ENCODE measurements around the gene CAVIN4. TPM values are rescaled to one million over a fixed set of nuclear protein-coding genes. Genes with fewer than 3 reads are reported as not detected.

Gene CAVIN4
- total RNA-seq, 1 experiment from 2014 or later, result 7.1 TPM

DNA sequence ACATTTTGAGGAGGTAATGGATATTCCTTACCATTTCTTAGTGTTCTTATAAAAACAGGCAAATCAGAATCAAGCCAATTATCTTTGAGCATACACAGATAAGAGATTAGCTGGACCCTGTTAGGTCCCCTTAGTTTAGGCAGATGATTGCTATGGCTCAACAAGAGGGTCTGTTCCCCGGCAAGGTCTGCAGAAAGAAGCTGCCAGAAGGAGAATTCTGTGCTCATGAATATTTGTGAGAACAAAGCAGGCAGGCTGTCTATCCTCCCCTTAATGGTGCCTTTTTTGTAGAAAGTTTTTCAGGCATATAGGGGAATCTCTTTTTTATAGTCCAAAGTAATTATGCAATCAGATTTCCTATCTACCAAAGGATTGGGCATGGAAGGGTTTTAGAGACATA is 27.5 kb downstream of the CAVIN4 start:
- ChIA-PET POLR2A (no interaction called here), CTCF (interaction anchor here (1.0 kb wide), 1 partner anchor 36 kb away, joined by 3 read pairs; no protein-coding TSS in a partner anchor)
- Mint-ChIP-seq H3K4me1 (peaks cover 22% of the 10 kb centered on the region), H3K27ac (no peak overlapping the region), H3K27me3 (ENCODE audit: low read depth) (no peaks in the 10 kb centered on the region), H3K4me3 (no peak overlapping the region), H3K9me3 (no peaks in the 10 kb centered on the region), H3K36me3 (no peaks in the 10 kb centered on the region)
- TF ChIP-seq SOX15 (CRISPR knock-in tag; IDR thresholded peaks at IDR 0.05) (no peak), TCF7 (CRISPR knock-in tag; IDR thresholded peaks at IDR 0.05; ENCODE audit: low read depth) (no peak), SP1 (CRISPR knock-in tag; conservative IDR thresholded peaks at IDR 0.05) (no peak), FOXK1 (CRISPR knock-in tag; IDR thresholded peaks at IDR 0.05) (no peak), ELF4 (CRISPR knock-in tag; IDR thresholded peaks at IDR 0.05; ENCODE audit: low read depth) (no peak), TEAD1 (CRISPR knock-in tag; IDR thresholded peaks at IDR 0.05) (no peak), ZNF121 (CRISPR knock-in tag; IDR thresholded peaks at IDR 0.05) (no peak), ETV6 (CRISPR knock-in tag; IDR thresholded peaks at IDR 0.05) (no peak)
- TF ChIP-seq, protein P1, sequence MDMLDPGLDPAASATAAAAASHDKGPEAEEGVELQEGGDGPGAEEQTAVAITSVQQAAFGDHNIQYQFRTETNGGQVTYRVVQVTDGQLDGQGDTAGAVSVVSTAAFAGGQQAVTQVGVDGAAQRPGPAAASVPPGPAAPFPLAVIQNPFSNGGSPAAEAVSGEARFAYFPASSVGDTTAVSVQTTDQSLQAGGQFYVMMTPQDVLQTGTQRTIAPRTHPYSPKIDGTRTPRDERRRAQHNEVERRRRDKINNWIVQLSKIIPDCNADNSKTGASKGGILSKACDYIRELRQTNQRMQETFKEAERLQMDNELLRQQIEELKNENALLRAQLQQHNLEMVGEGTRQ (CRISPR knock-in tag; IDR thresholded peaks at IDR 0.05), result no peak
- TF ChIP-seq, protein P2, sequence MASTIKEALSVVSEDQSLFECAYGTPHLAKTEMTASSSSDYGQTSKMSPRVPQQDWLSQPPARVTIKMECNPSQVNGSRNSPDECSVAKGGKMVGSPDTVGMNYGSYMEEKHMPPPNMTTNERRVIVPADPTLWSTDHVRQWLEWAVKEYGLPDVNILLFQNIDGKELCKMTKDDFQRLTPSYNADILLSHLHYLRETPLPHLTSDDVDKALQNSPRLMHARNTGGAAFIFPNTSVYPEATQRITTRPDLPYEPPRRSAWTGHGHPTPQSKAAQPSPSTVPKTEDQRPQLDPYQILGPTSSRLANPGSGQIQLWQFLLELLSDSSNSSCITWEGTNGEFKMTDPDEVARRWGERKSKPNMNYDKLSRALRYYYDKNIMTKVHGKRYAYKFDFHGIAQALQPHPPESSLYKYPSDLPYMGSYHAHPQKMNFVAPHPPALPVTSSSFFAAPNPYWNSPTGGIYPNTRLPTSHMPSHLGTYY (CRISPR knock-in tag; IDR thresholded peaks at IDR 0.05), result no peak
- TF ChIP-seq, protein P3, sequence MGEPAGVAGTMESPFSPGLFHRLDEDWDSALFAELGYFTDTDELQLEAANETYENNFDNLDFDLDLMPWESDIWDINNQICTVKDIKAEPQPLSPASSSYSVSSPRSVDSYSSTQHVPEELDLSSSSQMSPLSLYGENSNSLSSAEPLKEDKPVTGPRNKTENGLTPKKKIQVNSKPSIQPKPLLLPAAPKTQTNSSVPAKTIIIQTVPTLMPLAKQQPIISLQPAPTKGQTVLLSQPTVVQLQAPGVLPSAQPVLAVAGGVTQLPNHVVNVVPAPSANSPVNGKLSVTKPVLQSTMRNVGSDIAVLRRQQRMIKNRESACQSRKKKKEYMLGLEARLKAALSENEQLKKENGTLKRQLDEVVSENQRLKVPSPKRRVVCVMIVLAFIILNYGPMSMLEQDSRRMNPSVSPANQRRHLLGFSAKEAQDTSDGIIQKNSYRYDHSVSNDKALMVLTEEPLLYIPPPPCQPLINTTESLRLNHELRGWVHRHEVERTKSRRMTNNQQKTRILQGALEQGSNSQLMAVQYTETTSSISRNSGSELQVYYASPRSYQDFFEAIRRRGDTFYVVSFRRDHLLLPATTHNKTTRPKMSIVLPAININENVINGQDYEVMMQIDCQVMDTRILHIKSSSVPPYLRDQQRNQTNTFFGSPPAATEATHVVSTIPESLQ (CRISPR knock-in tag; IDR thresholded peaks at IDR 0.05), result no peak
- TF ChIP-seq, protein P4, sequence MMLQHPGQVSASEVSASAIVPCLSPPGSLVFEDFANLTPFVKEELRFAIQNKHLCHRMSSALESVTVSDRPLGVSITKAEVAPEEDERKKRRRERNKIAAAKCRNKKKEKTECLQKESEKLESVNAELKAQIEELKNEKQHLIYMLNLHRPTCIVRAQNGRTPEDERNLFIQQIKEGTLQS (CRISPR knock-in tag; conservative IDR thresholded peaks at IDR 0.05), result no peak
- ATAC-seq, result no peak
- DNase-seq (ENCODE audit: low spot score), result no peak

DNA sequence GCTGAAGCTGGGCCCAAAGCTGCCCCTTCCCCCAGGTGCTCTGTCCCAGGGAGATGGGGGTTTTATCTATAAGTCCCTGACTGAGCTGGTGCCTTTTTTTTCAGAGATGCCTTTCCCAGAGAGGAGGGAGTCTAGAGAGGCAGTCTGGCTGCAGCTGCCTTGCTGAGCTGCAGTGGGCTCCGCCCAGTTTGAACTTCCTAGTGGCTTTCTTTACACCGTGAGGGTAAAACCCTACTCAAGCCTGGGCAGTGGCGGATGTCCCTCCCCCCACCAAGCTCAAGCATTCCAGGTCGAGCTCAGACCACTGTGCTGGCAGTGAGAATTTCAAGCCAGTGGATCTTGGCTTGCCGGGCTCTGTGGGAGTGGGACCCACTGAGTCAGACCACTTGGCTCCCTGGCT is 41.3 kb downstream of the CAVIN4 start:
- DNase-seq (ENCODE audit: low spot score) (no peak), ATAC-seq (no peak)
- ChIA-PET POLR2A (no interaction called here), CTCF (interaction anchor here (0.8 to 1.5 kb wide), 3 partner anchors 17 to 692 kb away, joined by 3 to 12 read pairs (median 3); no protein-coding TSS in a partner anchor)
- Mint-ChIP-seq H3K4me3 (no peak overlapping the region), H3K36me3 (peaks cover 17% of the 10 kb centered on the region), H3K27me3 (ENCODE audit: low read depth) (no peaks in the 10 kb centered on the region), H3K4me1 (no peaks in the 10 kb centered on the region), H3K27ac (no peak overlapping the region), H3K9me3 (peaks cover 29% of the 10 kb centered on the region)
- TF ChIP-seq OVOL2 (CRISPR knock-in tag; IDR thresholded peaks at IDR 0.05; ENCODE audit: borderline replicate concordance) (no peak), FOXP1 (CRISPR knock-in tag; IDR thresholded peaks at IDR 0.05; ENCODE audit: borderline replicate concordance) (no peak), TP53 (CRISPR knock-in tag; IDR thresholded peaks at IDR 0.05) (no peak)
- TF ChIP-seq, protein P5, sequence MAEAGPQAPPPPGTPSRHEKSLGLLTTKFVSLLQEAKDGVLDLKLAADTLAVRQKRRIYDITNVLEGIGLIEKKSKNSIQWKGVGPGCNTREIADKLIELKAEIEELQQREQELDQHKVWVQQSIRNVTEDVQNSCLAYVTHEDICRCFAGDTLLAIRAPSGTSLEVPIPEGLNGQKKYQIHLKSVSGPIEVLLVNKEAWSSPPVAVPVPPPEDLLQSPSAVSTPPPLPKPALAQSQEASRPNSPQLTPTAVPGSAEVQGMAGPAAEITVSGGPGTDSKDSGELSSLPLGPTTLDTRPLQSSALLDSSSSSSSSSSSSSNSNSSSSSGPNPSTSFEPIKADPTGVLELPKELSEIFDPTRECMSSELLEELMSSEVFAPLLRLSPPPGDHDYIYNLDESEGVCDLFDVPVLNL (CRISPR knock-in tag; IDR thresholded peaks at IDR 0.05; ENCODE audit: borderline replicate concordance, low read depth), result no peak
- TF ChIP-seq, protein P3 (CRISPR knock-in tag; IDR thresholded peaks at IDR 0.05), result no peak
- TF ChIP-seq, protein P4 (CRISPR knock-in tag; conservative IDR thresholded peaks at IDR 0.05), result no peak
- TF ChIP-seq, protein P6, sequence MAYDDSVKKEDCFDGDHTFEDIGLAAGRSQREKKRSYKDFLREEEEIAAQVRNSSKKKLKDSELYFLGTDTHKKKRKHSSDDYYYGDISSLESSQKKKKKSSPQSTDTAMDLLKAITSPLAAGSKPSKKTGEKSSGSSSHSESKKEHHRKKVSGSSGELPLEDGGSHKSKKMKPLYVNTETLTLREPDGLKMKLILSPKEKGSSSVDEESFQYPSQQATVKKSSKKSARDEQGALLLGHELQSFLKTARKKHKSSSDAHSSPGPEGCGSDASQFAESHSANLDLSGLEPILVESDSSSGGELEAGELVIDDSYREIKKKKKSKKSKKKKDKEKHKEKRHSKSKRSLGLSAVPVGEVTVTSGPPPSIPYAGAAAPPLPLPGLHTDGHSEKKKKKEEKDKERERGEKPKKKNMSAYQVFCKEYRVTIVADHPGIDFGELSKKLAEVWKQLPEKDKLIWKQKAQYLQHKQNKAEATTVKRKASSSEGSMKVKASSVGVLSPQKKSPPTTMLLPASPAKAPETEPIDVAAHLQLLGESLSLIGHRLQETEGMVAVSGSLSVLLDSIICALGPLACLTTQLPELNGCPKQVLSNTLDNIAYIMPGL (CRISPR knock-in tag; IDR thresholded peaks at IDR 0.05), result no peak
- TF ChIP-seq, protein P7, sequence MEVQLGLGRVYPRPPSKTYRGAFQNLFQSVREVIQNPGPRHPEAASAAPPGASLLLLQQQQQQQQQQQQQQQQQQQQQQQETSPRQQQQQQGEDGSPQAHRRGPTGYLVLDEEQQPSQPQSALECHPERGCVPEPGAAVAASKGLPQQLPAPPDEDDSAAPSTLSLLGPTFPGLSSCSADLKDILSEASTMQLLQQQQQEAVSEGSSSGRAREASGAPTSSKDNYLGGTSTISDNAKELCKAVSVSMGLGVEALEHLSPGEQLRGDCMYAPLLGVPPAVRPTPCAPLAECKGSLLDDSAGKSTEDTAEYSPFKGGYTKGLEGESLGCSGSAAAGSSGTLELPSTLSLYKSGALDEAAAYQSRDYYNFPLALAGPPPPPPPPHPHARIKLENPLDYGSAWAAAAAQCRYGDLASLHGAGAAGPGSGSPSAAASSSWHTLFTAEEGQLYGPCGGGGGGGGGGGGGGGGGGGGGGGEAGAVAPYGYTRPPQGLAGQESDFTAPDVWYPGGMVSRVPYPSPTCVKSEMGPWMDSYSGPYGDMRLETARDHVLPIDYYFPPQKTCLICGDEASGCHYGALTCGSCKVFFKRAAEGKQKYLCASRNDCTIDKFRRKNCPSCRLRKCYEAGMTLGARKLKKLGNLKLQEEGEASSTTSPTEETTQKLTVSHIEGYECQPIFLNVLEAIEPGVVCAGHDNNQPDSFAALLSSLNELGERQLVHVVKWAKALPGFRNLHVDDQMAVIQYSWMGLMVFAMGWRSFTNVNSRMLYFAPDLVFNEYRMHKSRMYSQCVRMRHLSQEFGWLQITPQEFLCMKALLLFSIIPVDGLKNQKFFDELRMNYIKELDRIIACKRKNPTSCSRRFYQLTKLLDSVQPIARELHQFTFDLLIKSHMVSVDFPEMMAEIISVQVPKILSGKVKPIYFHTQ (CRISPR knock-in tag; IDR thresholded peaks at IDR 0.05), result no peak
- TF ChIP-seq, protein P1 (CRISPR knock-in tag; IDR thresholded peaks at IDR 0.05), result no peak
- TF ChIP-seq, protein P8, sequence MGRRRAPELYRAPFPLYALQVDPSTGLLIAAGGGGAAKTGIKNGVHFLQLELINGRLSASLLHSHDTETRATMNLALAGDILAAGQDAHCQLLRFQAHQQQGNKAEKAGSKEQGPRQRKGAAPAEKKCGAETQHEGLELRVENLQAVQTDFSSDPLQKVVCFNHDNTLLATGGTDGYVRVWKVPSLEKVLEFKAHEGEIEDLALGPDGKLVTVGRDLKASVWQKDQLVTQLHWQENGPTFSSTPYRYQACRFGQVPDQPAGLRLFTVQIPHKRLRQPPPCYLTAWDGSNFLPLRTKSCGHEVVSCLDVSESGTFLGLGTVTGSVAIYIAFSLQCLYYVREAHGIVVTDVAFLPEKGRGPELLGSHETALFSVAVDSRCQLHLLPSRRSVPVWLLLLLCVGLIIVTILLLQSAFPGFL (CRISPR knock-in tag; IDR thresholded peaks at IDR 0.05; ENCODE audit: borderline replicate concordance), result no peak
